Colonic mucosa (tissue), 4 donors: ENCODE data around the gene RHBDL3. TPM values are rescaled to one million over a fixed set of nuclear protein-coding genes. Genes with fewer than 3 reads are reported as not detected.
"Not testable (repeated sequence)": the region's sequence is repeated elsewhere in the genome, so short reads cannot be mapped to it uniquely, and the experiment has no call there.

Experiments
- DNase-seq: peaks from one replicate; pipeline ENCODE4 v3.0.0-alpha.2; 2020
- H3K27ac ChIP-seq: fragments of 200-600 bp; one replicate; pipeline ENCODE4 v1.8.0; 2021
- H3K27me3 ChIP-seq: fragments of 200-600 bp; one replicate; pipeline ENCODE4 v1.8.0; 2021
- H3K36me3 ChIP-seq: fragments of 200-600 bp; one replicate; pipeline ENCODE4 v1.8.0; 2021
- H3K4me1 ChIP-seq: fragments of 200-600 bp; one replicate; pipeline ENCODE4 v1.8.0; 2021; ENCODE audit warnings: mild to moderate bottlenecking
- H3K4me3 ChIP-seq: fragments of 200-600 bp; one replicate; pipeline ENCODE4 v1.8.0; 2021
- H3K9ac ChIP-seq, 2 donors: one replicate each; pipeline ENCODE4 v1.7.0; 2013; ENCODE audit warnings: control low read depth in 2 of 2, low read depth in 2 of 2, low read length in 2 of 2
- H3K9me3 ChIP-seq: fragments of 200-600 bp; one replicate; pipeline ENCODE4 v1.8.0; 2021
- intact Hi-C: fragments of 100-400 bp; cut with DNase I; formaldehyde crosslinking; loops from one replicate; pipeline ENCODE4 v1.14.1; 2022
- total RNA-seq, 2 donors: library from RNA; stranded (reverse); fragmentation: NEBNext Ultra II Directional in 1 of 2; extraction: Animal tissue kit (Norgen Biotek cat#: 25700) in 1 of 2; gene quantifications; one replicate each; pipeline ENCODE4 v1.2.1, GENCODE V29; 2021
- TF ChIP-seq, protein P1 (sequence below): fragments of 200-600 bp; IDR thresholded peaks from one replicate; pipeline ENCODE4 v1.8.0; 2022; ENCODE audit warnings: antibody characterized with exemption, mild to moderate bottlenecking
- donor health status: healthy.
- donor health status: DM: no; HTN: no; CAD: no.
- donor health status: DM: no; HTN: no; CAD: no.

The RHBDL3 gene
- total RNA-seq, 2 donors from 2014 or later: 0.53 to 0.62 TPM

DNA sequence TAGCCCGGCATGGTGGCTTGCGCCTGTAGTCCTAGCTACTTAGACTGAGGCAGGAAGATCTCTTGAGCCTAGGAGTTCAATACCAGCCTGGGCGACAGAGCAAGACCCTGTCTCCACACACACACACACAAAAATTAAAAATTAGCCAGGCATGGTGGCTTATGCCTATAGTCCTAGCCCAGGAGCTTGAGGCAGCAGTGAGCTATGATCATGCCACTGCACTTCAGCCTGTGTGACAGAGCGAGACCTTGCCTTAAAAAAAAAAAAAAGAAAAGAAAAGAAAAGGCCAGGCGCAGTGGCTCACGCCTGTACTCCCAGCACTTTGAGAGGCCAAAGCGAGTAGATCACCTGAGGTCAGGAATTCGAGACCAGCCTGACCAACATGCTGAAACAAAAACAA, 52.4 kb downstream of the RHBDL3 start:
- intact Hi-C loops: no loop called here

DNA sequence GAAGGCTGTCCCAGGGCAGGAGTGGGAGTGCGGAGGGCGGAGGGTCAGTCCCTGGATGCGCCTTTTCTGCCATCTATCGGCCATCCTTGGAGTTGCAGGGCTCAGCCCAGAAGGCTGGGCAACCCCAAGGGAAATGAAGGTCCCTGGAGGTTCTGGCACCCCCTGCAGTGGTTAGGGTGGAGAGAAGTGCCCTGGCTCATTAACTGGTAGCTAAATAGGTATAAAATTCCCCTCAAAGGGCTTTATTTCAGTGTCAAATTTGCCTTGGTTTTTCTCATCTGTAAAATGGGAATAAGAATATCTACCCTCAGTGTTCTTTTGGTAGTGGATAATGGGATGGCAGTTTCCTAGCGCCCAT, 53.9 kb downstream of the RHBDL3 start:
- Histone ChIP-seq H3K27ac (no peak overlapping the region), H3K4me3 (peak overlapping the region; percentile 12), H3K36me3 (no peaks in the 10 kb centered on the region), H3K4me1 (no peaks in the 10 kb centered on the region), H3K9ac (no peak overlapping the region), H3K27me3 (no peaks in the 10 kb centered on the region), H3K9me3 (no peaks in the 10 kb centered on the region)
- TF ChIP-seq, protein P1, sequence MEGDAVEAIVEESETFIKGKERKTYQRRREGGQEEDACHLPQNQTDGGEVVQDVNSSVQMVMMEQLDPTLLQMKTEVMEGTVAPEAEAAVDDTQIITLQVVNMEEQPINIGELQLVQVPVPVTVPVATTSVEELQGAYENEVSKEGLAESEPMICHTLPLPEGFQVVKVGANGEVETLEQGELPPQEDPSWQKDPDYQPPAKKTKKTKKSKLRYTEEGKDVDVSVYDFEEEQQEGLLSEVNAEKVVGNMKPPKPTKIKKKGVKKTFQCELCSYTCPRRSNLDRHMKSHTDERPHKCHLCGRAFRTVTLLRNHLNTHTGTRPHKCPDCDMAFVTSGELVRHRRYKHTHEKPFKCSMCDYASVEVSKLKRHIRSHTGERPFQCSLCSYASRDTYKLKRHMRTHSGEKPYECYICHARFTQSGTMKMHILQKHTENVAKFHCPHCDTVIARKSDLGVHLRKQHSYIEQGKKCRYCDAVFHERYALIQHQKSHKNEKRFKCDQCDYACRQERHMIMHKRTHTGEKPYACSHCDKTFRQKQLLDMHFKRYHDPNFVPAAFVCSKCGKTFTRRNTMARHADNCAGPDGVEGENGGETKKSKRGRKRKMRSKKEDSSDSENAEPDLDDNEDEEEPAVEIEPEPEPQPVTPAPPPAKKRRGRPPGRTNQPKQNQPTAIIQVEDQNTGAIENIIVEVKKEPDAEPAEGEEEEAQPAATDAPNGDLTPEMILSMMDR: peak; percentile 96
- intact Hi-C loops: loop anchor here (1.0 kb wide), 1 partner anchor 66 kb away; no protein-coding TSS in a partner anchor
- DNase-seq: peak; percentile 79

More for the DNA sequence above, 52.4 kb downstream of the RHBDL3 start:
- Histone ChIP-seq H3K27ac (no peak overlapping the region), H3K9me3 (no peaks in the 10 kb centered on the region), H3K4me3 (no peak overlapping the region), H3K27me3 (no peaks in the 10 kb centered on the region), H3K36me3 (no peaks in the 10 kb centered on the region), H3K9ac (no peak overlapping the region), H3K4me1 (no peaks in the 10 kb centered on the region)
- TF ChIP-seq, protein P1: no peak
- DNase-seq: no peak

DNA sequence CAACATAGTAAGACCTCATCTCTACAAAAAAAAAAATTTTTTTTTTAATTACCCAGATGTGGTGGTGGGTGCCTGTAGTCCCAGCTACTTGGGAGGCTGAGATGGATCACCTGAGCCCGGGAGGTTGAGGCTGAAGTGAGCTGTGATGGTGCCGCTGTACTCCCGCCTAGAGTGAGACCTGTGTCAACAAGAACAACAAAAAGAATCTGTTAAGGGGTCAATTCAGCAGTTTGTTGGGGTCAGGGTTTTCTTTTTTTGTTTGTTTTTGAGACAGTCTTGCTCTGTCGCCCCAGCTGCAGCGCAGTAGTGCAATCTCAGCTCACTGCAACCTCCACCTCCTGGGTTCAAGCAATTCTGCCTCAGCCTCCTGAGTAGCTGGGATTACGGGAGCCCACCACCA, 54.4 kb downstream of the RHBDL3 start:
- intact Hi-C loops, H3K27me3 ChIP-seq, H3K27ac ChIP-seq, H3K4me1 ChIP-seq, DNase-seq, H3K9ac ChIP-seq, H3K36me3 ChIP-seq, H3K9me3 ChIP-seq, H3K4me3 ChIP-seq: not testable (repeated sequence)

DNA sequence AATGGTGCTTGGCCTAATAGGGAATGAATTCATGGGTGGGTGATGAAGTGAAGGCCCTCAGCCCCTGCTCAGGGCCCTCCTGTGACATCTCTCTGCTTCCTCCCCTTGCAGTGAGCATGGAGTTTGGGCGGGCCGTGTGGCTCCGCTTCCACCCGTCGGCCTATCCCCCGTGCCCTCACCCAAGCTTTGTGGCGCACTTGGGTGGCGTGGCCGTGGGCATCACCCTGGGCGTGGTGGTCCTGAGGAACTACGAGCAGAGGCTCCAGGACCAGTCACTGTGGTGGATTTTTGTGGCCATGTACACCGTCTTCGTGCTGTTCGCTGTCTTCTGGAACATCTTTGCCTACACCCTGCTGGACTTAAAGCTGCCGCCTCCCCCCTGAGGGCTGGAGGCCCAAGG, 55.2 kb downstream of the RHBDL3 start:
- intact Hi-C loops: no loop called here

DNA sequence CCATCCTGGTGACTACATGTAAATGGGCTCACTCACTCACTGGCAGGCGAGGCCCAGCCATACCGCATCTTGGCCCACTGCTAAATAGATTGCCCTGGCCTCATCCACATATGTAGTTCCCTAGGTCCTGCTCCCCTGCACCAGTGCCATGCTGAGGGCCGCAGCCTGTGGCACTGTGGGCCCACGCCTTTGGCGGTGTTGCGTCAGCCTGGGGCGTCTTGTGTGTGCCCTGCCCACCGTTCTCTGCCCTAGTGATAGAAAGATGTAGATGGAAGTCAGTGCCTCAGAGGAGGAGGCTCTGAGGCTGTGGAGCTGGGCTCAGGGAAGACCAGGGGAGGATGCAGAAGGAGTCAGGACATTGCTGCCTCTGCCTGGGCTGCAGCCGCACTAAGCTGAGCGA, 57.4 kb downstream of the RHBDL3 start:
- Histone ChIP-seq H3K36me3 (no peaks in the 10 kb centered on the region), H3K4me1 (no peaks in the 10 kb centered on the region), H3K27me3 (no peaks in the 10 kb centered on the region), H3K9me3 (no peaks in the 10 kb centered on the region), H3K27ac (no peak overlapping the region), H3K4me3 (no peak overlapping the region), H3K9ac (no peak overlapping the region)
- DNase-seq: no peak
- TF ChIP-seq, protein P1: no peak
- intact Hi-C loops: no loop called here

More for the DNA sequence above, 55.2 kb downstream of the RHBDL3 start:
- Histone ChIP-seq H3K36me3 (no peaks in the 10 kb centered on the region), H3K4me1 (no peaks in the 10 kb centered on the region), H3K27ac (no peak overlapping the region), H3K4me3 (no peak overlapping the region), H3K9me3 (no peaks in the 10 kb centered on the region), H3K9ac (no peak overlapping the region), H3K27me3 (no peaks in the 10 kb centered on the region)
- TF ChIP-seq, protein P1: no peak
- DNase-seq: no peak

DNA sequence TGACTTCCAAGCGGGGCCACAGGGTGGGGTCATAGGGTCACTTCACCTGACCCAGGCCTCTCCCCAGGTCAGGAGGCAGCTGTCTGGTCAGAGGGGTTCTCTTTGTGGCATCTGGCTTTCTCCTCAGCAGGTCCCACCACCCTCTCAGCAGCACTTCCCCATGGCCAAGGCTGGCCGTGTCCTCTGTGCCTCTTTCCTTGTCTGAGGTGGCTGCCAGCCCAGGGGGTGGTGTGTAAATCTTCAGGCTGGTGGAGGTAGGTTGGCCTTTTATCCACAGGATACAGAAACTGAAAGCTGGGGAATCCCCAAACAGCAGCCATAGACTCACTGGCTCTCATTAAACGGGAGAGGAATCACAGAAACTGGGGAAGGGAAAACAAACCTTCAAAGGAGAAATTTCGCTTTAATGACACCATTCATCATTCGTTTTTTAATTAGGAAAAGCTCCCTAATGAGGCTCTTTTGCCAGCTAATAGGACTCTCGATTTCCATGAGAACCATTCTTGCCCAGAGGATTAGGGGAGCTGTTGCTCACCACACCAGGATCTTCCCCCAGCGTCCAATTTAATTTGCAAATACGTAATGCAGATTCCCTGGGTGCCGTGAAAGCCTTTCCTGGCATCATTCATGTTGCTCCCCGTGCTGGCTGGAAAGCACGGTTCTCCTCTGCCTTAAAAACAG, 58.3 kb downstream of the RHBDL3 start:
- intact Hi-C loops: no loop called here
- H3K9me3 ChIP-seq: no peaks in the 10 kb centered on the region
- H3K9ac ChIP-seq: peak overlapping the region in 1 of 2 donors; percentile 39
- H3K27me3 ChIP-seq: no peaks in the 10 kb centered on the region
- no peaks in the 10 kb centered on the region for H3K4me1 ChIP-seq
- H3K27ac ChIP-seq: no peak overlapping the region
- no peak overlapping the region for H3K4me3 ChIP-seq
- DNase-seq: peak; percentile 23
- TF ChIP-seq, protein P1: no peak
- no peaks in the 10 kb centered on the region for H3K36me3 ChIP-seq
